ENCODE measurements around the gene CR1L. TPM values are rescaled to one million over a fixed set of nuclear protein-coding genes. Genes with fewer than 3 reads are reported as not detected.
A peak's percentile ranks its signal among the peaks of the same experiment; 100 is the strongest.

CR1L gene
- total RNA-seq (2014; rRNA removed) (not detected in 2 replicates), Bru-seq, nascent RNA (percentile 9 among the genes with signal in this experiment), BruChase-seq, experiment 1, labeled RNA remaining after a 6-hour chase (percentile 3 among the genes with signal in this experiment), BruChase-seq, experiment 2, labeled RNA remaining after a 2-hour chase (percentile 8 among the genes with signal in this experiment)
- long read RNA-seq, result 0 reads

DNA sequence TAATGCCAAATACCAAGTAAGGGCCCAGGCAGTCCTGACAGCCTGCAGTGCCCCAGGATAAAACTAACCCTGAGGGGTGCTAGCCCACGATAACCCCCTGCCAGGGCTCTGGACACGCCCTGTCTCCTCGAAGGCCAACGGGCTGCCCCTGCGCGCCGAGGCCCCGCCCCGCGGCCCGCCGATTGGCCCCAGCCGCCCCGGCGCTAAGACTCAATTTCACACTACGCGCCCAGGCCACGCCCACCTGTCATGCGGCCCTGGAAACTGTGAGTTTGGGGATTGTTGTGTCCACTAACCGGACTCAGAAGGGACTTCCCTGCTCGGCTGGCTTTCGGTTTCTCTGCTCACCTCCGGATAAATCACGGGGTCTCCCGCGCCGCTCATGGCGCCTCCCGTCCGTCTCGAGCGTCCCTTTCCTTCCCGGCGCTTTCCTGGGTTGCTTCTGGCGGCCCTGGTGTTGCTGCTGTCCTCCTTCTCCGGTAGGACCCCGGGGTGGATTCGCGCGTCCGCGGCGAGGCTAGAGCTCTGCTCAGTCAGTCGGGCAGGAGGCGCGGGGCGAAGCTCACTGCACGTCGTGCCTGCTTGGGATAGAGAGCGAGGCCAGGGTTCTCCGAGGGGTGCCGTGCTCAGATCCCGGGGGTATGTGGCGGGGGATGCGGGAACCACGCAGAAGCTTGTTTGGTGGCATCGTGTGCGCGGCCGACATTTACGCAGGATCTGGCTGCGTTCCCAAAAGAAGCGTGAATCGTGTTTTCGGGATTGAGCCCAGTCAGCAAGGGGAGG, at the start of gene CR1L:
Gene CR1L, plus strand, starts transcription at position 282 of the 783 bp plus-strand sequence. Its CDS starts 101 bp downstream, at position 383.
- CTCF ChIA-PET, result no interaction called here
- Histone ChIP-seq H3K4me3 (ENCODE audit: low read length) (peak within 1 kb of the TSS; percentile 59), H3K4me2 (ENCODE audit: low read length) (peak within 1 kb of the TSS; percentile 73), H3K27ac (ENCODE audit: low read length) (no peak within 1 kb of the TSS), H3K9me2 (replicated peaks; ENCODE audit: low read length) (no peaks in the 10 kb centered on the region), H3K9me3 (ENCODE audit: low read length) (no peaks in the 10 kb centered on the region), H3K79me2 (ENCODE audit: low read length) (no peaks in the 10 kb centered on the region), H3K27me3 (ENCODE audit: low read length) (peaks cover 65% of the 10 kb centered on the region), H3K36me3 (ENCODE audit: low read depth, low read length) (no peaks in the 10 kb centered on the region), H3K4me1 (ENCODE audit: insufficient read depth, low read length) (no peaks in the 10 kb centered on the region), H2AFZ (ENCODE audit: low read length) (peak within 1 kb of the TSS; percentile 69), H3K9ac (ENCODE audit: low read length) (no peak within 1 kb of the TSS), H4K20me1 (ENCODE audit: low read length) (no peaks in the 10 kb centered on the region), H3F3A (ENCODE audit: low read length, unreplicated experiment) (no peaks in the 10 kb centered on the region)
- BruUV-seq (replicated peaks), result no TSS peak
- DNase-seq (peak; percentile 46), ATAC-seq (peak; percentile 91)
- POLR2A ChIA-PET (ENCODE audit: unreplicated experiment), result no interaction called here
- TF ChIP-seq EZH2phosphoT487 (IDR thresholded peaks at IDR 0.05; ENCODE audit: borderline replicate concordance, low read length) (no peak), EZH2 (IDR thresholded peaks at IDR 0.05; ENCODE audit: low read length, unreplicated experiment) (no peak)
- TF ChIP-seq, protein P1, sequence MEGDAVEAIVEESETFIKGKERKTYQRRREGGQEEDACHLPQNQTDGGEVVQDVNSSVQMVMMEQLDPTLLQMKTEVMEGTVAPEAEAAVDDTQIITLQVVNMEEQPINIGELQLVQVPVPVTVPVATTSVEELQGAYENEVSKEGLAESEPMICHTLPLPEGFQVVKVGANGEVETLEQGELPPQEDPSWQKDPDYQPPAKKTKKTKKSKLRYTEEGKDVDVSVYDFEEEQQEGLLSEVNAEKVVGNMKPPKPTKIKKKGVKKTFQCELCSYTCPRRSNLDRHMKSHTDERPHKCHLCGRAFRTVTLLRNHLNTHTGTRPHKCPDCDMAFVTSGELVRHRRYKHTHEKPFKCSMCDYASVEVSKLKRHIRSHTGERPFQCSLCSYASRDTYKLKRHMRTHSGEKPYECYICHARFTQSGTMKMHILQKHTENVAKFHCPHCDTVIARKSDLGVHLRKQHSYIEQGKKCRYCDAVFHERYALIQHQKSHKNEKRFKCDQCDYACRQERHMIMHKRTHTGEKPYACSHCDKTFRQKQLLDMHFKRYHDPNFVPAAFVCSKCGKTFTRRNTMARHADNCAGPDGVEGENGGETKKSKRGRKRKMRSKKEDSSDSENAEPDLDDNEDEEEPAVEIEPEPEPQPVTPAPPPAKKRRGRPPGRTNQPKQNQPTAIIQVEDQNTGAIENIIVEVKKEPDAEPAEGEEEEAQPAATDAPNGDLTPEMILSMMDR (conservative IDR thresholded peaks at IDR 0.05; ENCODE audit: low read depth, low read length), result no peak
- intact Hi-C loops (cut with micrococcal nuclease), result no loop called here

DNA sequence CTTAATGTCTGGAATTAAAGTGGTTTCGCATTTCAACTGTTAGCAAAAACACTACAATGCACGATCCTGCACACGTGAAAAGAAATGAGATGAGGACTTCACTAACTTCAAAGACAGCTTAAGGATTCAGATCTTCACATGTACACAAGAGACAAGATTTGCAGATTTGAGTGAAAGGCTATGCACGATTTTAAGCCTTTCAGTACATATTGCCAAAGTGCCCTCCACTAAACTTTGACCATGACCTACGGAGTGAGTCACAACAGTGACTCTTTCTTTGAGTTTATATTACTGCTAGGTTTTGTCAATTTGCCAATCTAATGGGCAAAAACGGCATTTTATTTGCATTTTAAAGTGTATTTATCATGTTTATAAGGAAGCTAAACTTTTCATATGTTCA, 41.2 kb upstream of the CR1L start:
- Histone ChIP-seq H3K4me2 (ENCODE audit: low read length) (peak overlapping the region; percentile 44), H3K27me3 (ENCODE audit: low read length) (peaks cover 39% of the 10 kb centered on the region)
- no TSS peak for BruUV-seq (replicated peaks)

More for the DNA sequence above, 41.2 kb upstream of the CR1L start:
- H3K4me1 ChIP-seq (ENCODE audit: insufficient read depth, low read length), result peaks cover 13% of the 10 kb centered on the region
- no peak overlapping the region for H3K27ac ChIP-seq (ENCODE audit: low read length)
- H4K20me1 ChIP-seq (ENCODE audit: low read length), result no peaks in the 10 kb centered on the region
- intact Hi-C loops (cut with micrococcal nuclease), result no loop called here
- H3K36me3 ChIP-seq (ENCODE audit: low read depth, low read length), result no peaks in the 10 kb centered on the region
- peak; percentile 85 for ATAC-seq
- POLR2A ChIA-PET (ENCODE audit: unreplicated experiment), result no interaction called here
- H3K79me2 ChIP-seq (ENCODE audit: low read length), result no peaks in the 10 kb centered on the region
- peak; percentile 87 for DNase-seq
- H3K4me3 ChIP-seq (ENCODE audit: low read length), result no peak overlapping the region
- no peaks in the 10 kb centered on the region for H3K9me2 ChIP-seq (replicated peaks; ENCODE audit: low read length)
- no peaks in the 10 kb centered on the region for H3F3A ChIP-seq (ENCODE audit: low read length, unreplicated experiment)
- CTCF ChIA-PET, result no interaction called here
- no peaks in the 10 kb centered on the region for H3K9me3 ChIP-seq (ENCODE audit: low read length)
- TF ChIP-seq EZH2 (IDR thresholded peaks at IDR 0.05; ENCODE audit: low read length, unreplicated experiment) (no peak), EZH2phosphoT487 (IDR thresholded peaks at IDR 0.05; ENCODE audit: borderline replicate concordance, low read length) (no peak)
- TF ChIP-seq, protein P1 (conservative IDR thresholded peaks at IDR 0.05; ENCODE audit: low read depth, low read length), result no peak
- H2AFZ ChIP-seq (ENCODE audit: low read length), result no peak overlapping the region
- H3K9ac ChIP-seq (ENCODE audit: low read length), result no peak overlapping the region

Measured in PC-3 (cell line).